Activated CD4-positive, alpha-beta memory T cell treated with anti-CD3 and anti-CD28 coated beads, Interleukin-2, amount 10 ng/mL, durations not matched to agents 7 days and 5 days (primary cell): ENCODE measurements around the gene AS3MT. TPM values are rescaled to one million over a fixed set of nuclear protein-coding genes. Genes with fewer than 3 reads are reported as not detected.
A peak's percentile ranks its signal among the peaks of the same experiment; 100 is the strongest.
"Not testable (repeated sequence)": the region's sequence is repeated elsewhere in the genome, so short reads cannot be mapped to it uniquely, and the experiment has no call there.

Experiments used
- CTCF ChIA-PET: fragments of 350-600 bp; sonication (Branson Sonifier 250); formaldehyde crosslinking; loops from one replicate; lab custom pipeline; 2021; ENCODE audit warnings: antibody characterized with exemption, inconsistent platforms; lab: Charles Lee
- POLR2A ChIA-PET: fragments of 350-600 bp; sonication (Branson Sonifier 250); formaldehyde crosslinking; loops from one replicate; lab custom pipeline; 2021; ENCODE audit warnings: antibody characterized with exemption; lab: Charles Lee
- DNase-seq: peaks from one replicate; pipeline ENCODE4 v3.0.0-alpha.2; 2020
- H3K27ac Mint-ChIP-seq: one replicate; pipeline ENCODE4 v1.8.0; 2021; ENCODE audit warnings: mild to moderate bottlenecking, mixed read lengths
- H3K27me3 Mint-ChIP-seq: one replicate; pipeline ENCODE4 v1.8.0; 2021; ENCODE audit warnings: mixed read lengths
- H3K36me3 Mint-ChIP-seq: one replicate; pipeline ENCODE4 v1.8.0; 2021; ENCODE audit warnings: low read depth, mixed read lengths
- H3K4me1 Mint-ChIP-seq: one replicate; pipeline ENCODE4 v1.8.0; 2021; ENCODE audit warnings: mixed read lengths
- H3K4me3 Mint-ChIP-seq: one replicate; pipeline ENCODE4 v1.8.0; 2021; ENCODE audit warnings: mild to moderate bottlenecking, mixed read lengths
- H3K9me3 Mint-ChIP-seq: one replicate; pipeline ENCODE4 v1.8.0; 2021; ENCODE audit warnings: mixed read lengths
- total RNA-seq, 2 experiments: library from RNA; stranded (reverse); gene quantifications; one replicate each; pipeline ENCODE4 v1.2.3, GENCODE V29; 2021

The AS3MT gene
- total RNA-seq, 2 experiments from 2014 or later: 0.15 to 0.65 TPM

DNA sequence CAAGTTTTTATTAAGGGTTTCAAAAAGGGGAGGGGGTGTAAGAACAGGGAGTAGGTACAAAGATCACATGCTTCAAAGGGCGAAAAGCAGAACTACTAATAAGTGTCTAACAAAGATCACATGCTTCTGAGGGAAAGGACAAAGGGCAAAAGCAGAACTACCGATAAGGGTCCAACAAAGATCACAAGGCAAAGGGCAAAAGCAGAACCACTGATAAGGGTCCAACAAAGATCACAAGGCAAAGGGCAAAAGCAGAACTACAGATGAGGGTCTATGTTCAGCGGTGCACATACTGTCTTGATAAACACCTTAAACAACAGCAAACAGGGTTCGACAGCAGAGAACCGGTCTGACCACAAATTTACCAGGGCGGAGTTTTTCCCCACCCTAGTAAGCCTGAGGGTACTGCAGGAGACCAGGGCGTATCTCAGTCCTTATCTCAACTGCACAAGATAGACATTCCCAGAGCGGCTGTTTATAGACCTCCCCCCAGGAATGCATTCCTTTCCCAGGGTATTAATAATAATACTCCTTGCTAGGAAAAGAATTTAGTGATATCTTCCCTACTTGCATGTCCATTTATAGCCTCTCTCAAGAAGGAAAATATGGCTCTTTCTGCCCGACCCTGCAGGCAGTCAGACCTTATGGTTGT lies 30.9 kb upstream of the AS3MT start:
- H3K36me3 Mint-ChIP-seq, H3K27ac Mint-ChIP-seq, POLR2A ChIA-PET, DNase-seq, H3K4me1 Mint-ChIP-seq, H3K9me3 Mint-ChIP-seq, H3K4me3 Mint-ChIP-seq: not testable (repeated sequence)
- peaks cover 33% of the 10 kb centered on the region for H3K27me3 Mint-ChIP-seq
- CTCF ChIA-PET: interaction anchor here (4.8 kb wide), 1 partner anchor 64 kb away, joined by 55 read pairs; no protein-coding TSS in a partner anchor

- H3K27me3 Mint-ChIP-seq: peaks cover 38% of the 10 kb centered on the region
- H3K9me3 Mint-ChIP-seq: peaks cover 5% of the 10 kb centered on the region
- POLR2A ChIA-PET: interaction anchor here (1.6 kb wide), 1 partner anchor 13 kb away, joined by 3 read pairs; no protein-coding TSS in a partner anchor
- CTCF ChIA-PET: no interaction called here
- no peak overlapping the region for H3K4me3 Mint-ChIP-seq
- H3K27ac Mint-ChIP-seq: no peak overlapping the region
- H3K36me3 Mint-ChIP-seq: peaks cover 4% of the 10 kb centered on the region
- no peaks in the 10 kb centered on the region for H3K4me1 Mint-ChIP-seq
- no peak for DNase-seq
Observed at GRCh38 chr10:102841827-102842345, 27.4 kb upstream of the AS3MT start.

DNA sequence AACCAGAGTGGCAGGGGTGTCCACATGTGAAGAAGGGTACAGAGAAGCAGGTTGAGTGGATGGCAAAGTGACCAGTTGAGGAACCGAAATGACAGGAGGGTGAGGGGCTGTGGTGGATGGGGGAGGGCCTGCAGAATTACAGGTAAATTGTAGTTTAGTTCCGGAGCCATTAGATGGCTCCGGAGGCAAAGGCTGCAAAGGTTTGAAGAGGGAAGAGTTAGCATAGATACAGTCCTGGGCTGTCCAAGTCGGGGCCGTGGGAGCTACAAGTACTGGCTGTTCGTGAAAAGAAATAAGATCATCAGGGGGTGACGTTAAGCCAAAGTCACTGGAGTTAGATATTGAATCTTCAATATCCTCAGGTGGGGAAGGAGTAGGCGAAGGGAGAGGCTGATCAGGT lies 26.1 kb upstream of the AS3MT start:
- H3K9me3 Mint-ChIP-seq, H3K4me1 Mint-ChIP-seq, DNase-seq, H3K36me3 Mint-ChIP-seq, H3K4me3 Mint-ChIP-seq, H3K27ac Mint-ChIP-seq, CTCF ChIA-PET: not testable (repeated sequence)
- H3K27me3 Mint-ChIP-seq: peaks cover 33% of the 10 kb centered on the region
- POLR2A ChIA-PET: interaction anchor here (1.6 kb wide), 1 partner anchor 12 kb away, joined by 3 read pairs; no protein-coding TSS in a partner anchor

DNA sequence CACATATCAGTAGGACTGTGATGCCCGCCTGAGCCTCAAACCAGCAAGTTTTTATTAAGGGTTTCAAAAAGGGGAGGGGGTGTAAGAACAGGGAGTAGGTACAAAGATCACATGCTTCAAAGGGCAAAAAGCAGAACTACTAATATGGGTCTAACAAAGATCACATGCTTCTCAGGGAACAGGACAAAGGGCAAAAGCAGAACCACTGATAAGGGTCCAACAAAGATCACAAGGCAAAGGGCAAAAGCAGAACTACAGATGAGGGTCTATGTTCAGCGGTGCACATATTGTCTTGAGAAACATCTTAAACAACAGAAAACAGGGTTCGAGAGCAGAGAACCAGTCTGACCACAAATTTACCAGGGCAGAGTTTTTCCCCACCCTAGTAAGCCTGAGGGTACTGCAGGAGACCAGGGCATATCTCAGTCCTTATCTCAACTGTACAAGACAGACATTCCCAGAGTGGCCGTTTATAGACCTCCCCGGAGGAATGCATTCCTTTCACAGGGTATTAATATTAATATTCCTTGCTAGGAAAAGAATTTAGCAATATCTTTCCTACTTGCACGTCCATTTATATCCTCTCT lies 25.0 kb upstream of the AS3MT start:
- CTCF ChIA-PET, H3K9me3 Mint-ChIP-seq, H3K4me3 Mint-ChIP-seq, H3K4me1 Mint-ChIP-seq, POLR2A ChIA-PET, DNase-seq, H3K27ac Mint-ChIP-seq, H3K36me3 Mint-ChIP-seq: not testable (repeated sequence)
- H3K27me3 Mint-ChIP-seq: peaks cover 29% of the 10 kb centered on the region

DNA sequence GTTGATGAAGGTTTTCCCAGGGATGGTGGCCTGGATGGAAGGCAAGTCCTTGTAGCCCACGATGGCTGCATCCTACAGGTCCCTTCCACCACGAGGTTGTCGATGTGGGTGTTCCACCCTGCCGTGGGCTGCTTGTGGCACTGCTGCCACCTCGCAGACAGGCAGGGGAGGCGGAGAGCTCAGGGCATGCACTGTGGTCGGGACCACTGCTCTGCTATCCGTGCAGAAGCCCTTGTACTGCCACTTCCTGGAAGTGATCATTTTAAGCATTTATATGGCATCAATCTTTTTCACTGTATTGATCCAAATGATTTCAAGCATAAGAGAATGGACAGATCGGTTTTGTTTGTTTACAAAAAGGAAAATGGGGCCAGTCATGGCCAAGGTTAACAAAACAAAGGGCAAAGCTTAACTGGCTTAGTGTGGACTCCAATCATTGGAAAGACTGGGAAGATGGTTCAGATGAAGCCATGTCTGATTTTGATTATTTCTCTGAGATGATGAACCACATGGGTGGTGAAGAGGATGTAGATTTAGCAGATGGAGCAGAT lies 23.8 kb upstream of the AS3MT start:
- no peak for DNase-seq
- H3K4me3 Mint-ChIP-seq: no peak overlapping the region
- ChIA-PET POLR2A (no interaction called here), CTCF (no interaction called here)
- H3K27ac Mint-ChIP-seq: no peak overlapping the region
- H3K9me3 Mint-ChIP-seq: no peaks in the 10 kb centered on the region
- H3K27me3 Mint-ChIP-seq: peaks cover 21% of the 10 kb centered on the region
- H3K4me1 Mint-ChIP-seq: no peaks in the 10 kb centered on the region
- H3K36me3 Mint-ChIP-seq: no peaks in the 10 kb centered on the region

- POLR2A ChIA-PET: no interaction called here
- Mint-ChIP-seq H3K4me1 (peaks cover 8% of the 10 kb centered on the region), H3K9me3 (no peaks in the 10 kb centered on the region), H3K27ac (no peak overlapping the region), H3K36me3 (no peaks in the 10 kb centered on the region), H3K4me3 (no peak overlapping the region), H3K27me3 (no peaks in the 10 kb centered on the region)
- CTCF ChIA-PET: no interaction called here
- no peak for DNase-seq
Observed at GRCh38 chr10:102850025-102850518, 19.2 kb upstream of the AS3MT start.

DNA sequence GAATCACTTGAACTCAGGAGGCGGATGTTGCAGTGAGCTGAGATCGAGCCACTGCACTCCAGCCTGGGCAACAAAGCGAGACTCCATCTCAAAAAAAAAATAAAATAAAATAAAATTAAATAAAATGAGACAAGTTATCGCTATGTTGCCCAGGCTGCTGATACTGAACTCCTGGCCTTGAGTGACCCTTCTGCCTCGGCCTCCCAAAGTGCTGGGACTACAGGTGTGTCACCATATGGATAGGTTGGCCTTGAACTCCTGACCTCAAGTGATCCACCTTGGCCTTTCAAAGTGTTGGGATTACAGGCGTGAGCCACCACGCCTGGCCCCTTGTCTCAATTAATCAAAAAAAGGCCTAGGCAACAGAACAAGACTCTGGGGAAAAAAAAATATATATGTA lies 16.0 kb upstream of the AS3MT start:
- H3K27me3 Mint-ChIP-seq, POLR2A ChIA-PET, H3K4me3 Mint-ChIP-seq, H3K36me3 Mint-ChIP-seq, CTCF ChIA-PET, H3K27ac Mint-ChIP-seq, H3K9me3 Mint-ChIP-seq, DNase-seq: not testable (repeated sequence)
- H3K4me1 Mint-ChIP-seq: peaks cover 21% of the 10 kb centered on the region

GRCh38 chr10:102855731-102856436 lies 13.4 kb upstream of the AS3MT start:
- H3K36me3 Mint-ChIP-seq, H3K9me3 Mint-ChIP-seq, POLR2A ChIA-PET, H3K27ac Mint-ChIP-seq, DNase-seq, H3K27me3 Mint-ChIP-seq: not testable (repeated sequence)
- H3K4me3 Mint-ChIP-seq: peak overlapping the region; percentile 47
- H3K4me1 Mint-ChIP-seq: peaks cover 21% of the 10 kb centered on the region
- CTCF ChIA-PET: interaction anchor here (1.0 to 1.7 kb wide), 2 partner anchors 46 to 61 kb away, joined by 3 to 8 read pairs; partner anchors contain the start of gene CNNM2

GRCh38 chr10:102856758-102857424 lies 12.4 kb upstream of the AS3MT start:
- no peak overlapping the region for H3K27ac Mint-ChIP-seq
- H3K4me3 Mint-ChIP-seq: no peak overlapping the region
- no peaks in the 10 kb centered on the region for H3K27me3 Mint-ChIP-seq
- peaks cover 21% of the 10 kb centered on the region for H3K4me1 Mint-ChIP-seq
- H3K36me3 Mint-ChIP-seq: peaks cover 7% of the 10 kb centered on the region
- H3K9me3 Mint-ChIP-seq: no peaks in the 10 kb centered on the region
- no peak for DNase-seq
- CTCF ChIA-PET: no interaction called here
- POLR2A ChIA-PET: no interaction called here

DNA sequence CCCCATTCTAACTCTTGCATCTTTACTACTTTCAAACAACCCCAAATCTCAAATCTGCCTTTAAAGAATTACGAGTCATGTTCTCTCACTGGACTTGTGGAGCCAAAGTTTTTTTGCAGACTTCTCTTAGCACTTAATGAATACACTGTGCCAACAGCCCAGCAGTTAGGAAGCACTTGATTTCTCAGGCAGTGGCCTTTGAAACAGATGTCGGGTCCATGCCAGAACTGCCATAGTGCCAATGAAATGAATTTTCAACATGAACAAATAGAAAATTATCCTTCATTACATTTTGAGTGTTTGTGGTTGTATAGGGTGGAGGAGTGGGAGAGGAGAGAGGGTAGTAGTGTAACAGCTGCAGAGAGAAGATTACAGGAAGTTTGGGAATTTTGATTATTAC lies 9.4 kb upstream of the AS3MT start:
- CTCF ChIA-PET: no interaction called here
- H3K4me1 Mint-ChIP-seq: peaks cover 15% of the 10 kb centered on the region
- POLR2A ChIA-PET: no interaction called here
- no peaks in the 10 kb centered on the region for H3K27me3 Mint-ChIP-seq
- no peak for DNase-seq
- H3K27ac Mint-ChIP-seq: no peak overlapping the region
- H3K4me3 Mint-ChIP-seq: no peak overlapping the region
- no peaks in the 10 kb centered on the region for H3K9me3 Mint-ChIP-seq
- peaks cover 9% of the 10 kb centered on the region for H3K36me3 Mint-ChIP-seq

DNA sequence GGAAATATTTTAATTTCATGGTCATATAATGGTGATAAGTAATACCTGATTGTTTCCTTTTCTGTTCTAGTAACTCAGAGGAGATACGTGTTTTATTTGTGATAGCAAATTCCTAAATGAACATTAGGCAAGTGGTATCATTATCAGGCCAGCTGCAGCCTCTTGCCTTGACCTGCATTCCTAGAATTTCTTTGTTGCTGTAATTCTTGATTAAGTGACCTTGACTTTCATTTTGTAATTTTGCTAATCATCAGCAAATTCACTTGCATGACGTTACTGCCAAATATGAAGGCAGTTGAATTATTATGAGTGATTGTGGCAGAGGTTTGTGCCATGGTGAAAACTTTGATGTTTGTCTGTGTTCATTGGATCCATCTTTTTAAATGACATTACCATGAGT lies 5.6 kb upstream of the AS3MT start:
- peaks cover under 1% of the 10 kb centered on the region for H3K27me3 Mint-ChIP-seq
- POLR2A ChIA-PET: no interaction called here
- CTCF ChIA-PET: no interaction called here
- H3K27ac Mint-ChIP-seq: no peak overlapping the region
- no peak overlapping the region for H3K4me3 Mint-ChIP-seq
- H3K4me1 Mint-ChIP-seq: no peaks in the 10 kb centered on the region
- peaks cover 9% of the 10 kb centered on the region for H3K36me3 Mint-ChIP-seq
- DNase-seq: no peak
- H3K9me3 Mint-ChIP-seq: no peaks in the 10 kb centered on the region

GRCh38 chr10:102865620-102866019 lies 3.6 kb upstream of the AS3MT start:
- H3K27ac Mint-ChIP-seq: no peak overlapping the region
- DNase-seq: no peak
- H3K36me3 Mint-ChIP-seq: peaks cover 4% of the 10 kb centered on the region
- ChIA-PET CTCF (interaction anchor here (1.7 kb wide), 1 partner anchor 36 kb away, joined by 4 read pairs; no protein-coding TSS in a partner anchor), POLR2A (interaction anchor here (0.7 to 0.9 kb wide), 2 partner anchors 11 to 48 kb away, joined by 3 read pairs; partner anchors contain the start of gene BORCS7)
- no peaks in the 10 kb centered on the region for H3K9me3 Mint-ChIP-seq
- H3K27me3 Mint-ChIP-seq: peaks cover 15% of the 10 kb centered on the region
- peaks cover 9% of the 10 kb centered on the region for H3K4me1 Mint-ChIP-seq
- no peak overlapping the region for H3K4me3 Mint-ChIP-seq
